ENCODE measurements around the gene LGALS3. TPM values are rescaled to one million over a fixed set of nuclear protein-coding genes. Genes with fewer than 3 reads are reported as not detected.

The LGALS3 gene
- polyA plus RNA-seq, 1 donor (not counting 4 experiments of a cell fraction or from before 2014, with no cell fraction given): 193 TPM

GRCh38 chr14:55142466-55142865 is 13.4 kb downstream of the LGALS3 start:
- no peak overlapping the region for H3K9ac ChIP-seq (ENCODE audit: control insufficient read depth, extremely low read depth, insufficient read depth, low read length)
- no peak for FAIRE-seq
- H3K36me3 ChIP-seq (ENCODE audit: control insufficient read depth in 2 of 2, extremely low read depth in 1 of 2, insufficient read depth in 2 of 2, low read length in 2 of 2): peaks cover 40 to 71% of the 10 kb centered on the region in 2 experiments
- H3K9me3 ChIP-seq (ENCODE audit: control insufficient read depth, low read depth, low read length): no peaks in the 10 kb centered on the region
- no peak for DNase-seq (ENCODE audit: low read depth, low spot score)
- peaks cover 1% of the 10 kb centered on the region for H3K4me1 ChIP-seq (ENCODE audit: control insufficient read depth, extremely low read depth, insufficient read depth, low read length)
- H2AFZ ChIP-seq (ENCODE audit: control insufficient read depth, low read length): no peak overlapping the region
- peaks cover 6% of the 10 kb centered on the region for H4K20me1 ChIP-seq (ENCODE audit: control insufficient read depth, extremely low read depth, insufficient read depth, low read length)
- H3K27me3 ChIP-seq (ENCODE audit: control insufficient read depth, extremely low read depth, insufficient read depth, low read length): no peaks in the 10 kb centered on the region
- no peak overlapping the region for H3K27ac ChIP-seq (ENCODE audit: control insufficient read depth, insufficient read depth, low read length)
- TF ChIP-seq EZH2 (IDR thresholded peaks at IDR 0.05; ENCODE audit: low read length) (no peak), CTCF (optimal IDR thresholded peaks at IDR 0.05 in 1 of 3, IDR thresholded peaks at IDR 0.05 in 1 of 3, conservative IDR thresholded peaks at IDR 0.05 in 1 of 3; ENCODE audit: extremely low read depth in 1 of 3, insufficient read depth in 2 of 3, low read length in 3 of 3) (no peak)
- H3K9me1 ChIP-seq (ENCODE audit: control insufficient read depth, extremely low read depth, insufficient read depth, low read length): peaks cover 4% of the 10 kb centered on the region
- no peak overlapping the region for H3K4me2 ChIP-seq (ENCODE audit: control insufficient read depth, extremely low read depth, insufficient read depth, low read depth, low read length)
- dilution Hi-C loops (cut with MboI; ENCODE audit: extremely low pct_ligation_motif_present, low sequenced_read_pairs): no loop called here
- H3K79me2 ChIP-seq (ENCODE audit: control insufficient read depth, insufficient read depth, low read length): peaks cover 13% of the 10 kb centered on the region
- H3K4me3 ChIP-seq (ENCODE audit: control insufficient read depth in 2 of 3, extremely low read depth in 1 of 3, insufficient read depth in 2 of 3, low read depth in 1 of 3, low read length in 3 of 3): no peak overlapping the region

- peaks cover 3% of the 10 kb centered on the region for H4K20me1 ChIP-seq (ENCODE audit: control insufficient read depth, extremely low read depth, insufficient read depth, low read length)
- H3K36me3 ChIP-seq (ENCODE audit: control insufficient read depth in 2 of 2, extremely low read depth in 1 of 2, insufficient read depth in 2 of 2, low read length in 2 of 2): peaks cover 14 to 48% of the 10 kb centered on the region in 2 experiments
- no peaks in the 10 kb centered on the region for H3K79me2 ChIP-seq (ENCODE audit: control insufficient read depth, insufficient read depth, low read length)
- no peaks in the 10 kb centered on the region for H3K9me3 ChIP-seq (ENCODE audit: control insufficient read depth, low read depth, low read length)
- TF ChIP-seq CTCF (optimal IDR thresholded peaks at IDR 0.05 in 1 of 3, IDR thresholded peaks at IDR 0.05 in 1 of 3, conservative IDR thresholded peaks at IDR 0.05 in 1 of 3; ENCODE audit: extremely low read depth in 1 of 3, insufficient read depth in 2 of 3, low read length in 3 of 3) (no peak), EZH2 (IDR thresholded peaks at IDR 0.05; ENCODE audit: low read length) (no peak)
- FAIRE-seq (no peak), DNase-seq (ENCODE audit: low read depth, low spot score) (no peak)
- H3K27me3 ChIP-seq (ENCODE audit: control insufficient read depth, extremely low read depth, insufficient read depth, low read length): no peaks in the 10 kb centered on the region
- no peaks in the 10 kb centered on the region for H3K4me1 ChIP-seq (ENCODE audit: control insufficient read depth, extremely low read depth, insufficient read depth, low read length)
- dilution Hi-C loops (cut with MboI; ENCODE audit: extremely low pct_ligation_motif_present, low sequenced_read_pairs): no loop called here
- H3K4me2 ChIP-seq (ENCODE audit: control insufficient read depth, extremely low read depth, insufficient read depth, low read depth, low read length): no peak overlapping the region
- H3K4me3 ChIP-seq (ENCODE audit: control insufficient read depth in 2 of 3, extremely low read depth in 1 of 3, insufficient read depth in 2 of 3, low read depth in 1 of 3, low read length in 3 of 3): no peak overlapping the region
- H3K9ac ChIP-seq (ENCODE audit: control insufficient read depth, extremely low read depth, insufficient read depth, low read length): no peak overlapping the region
- H2AFZ ChIP-seq (ENCODE audit: control insufficient read depth, low read length): no peak overlapping the region
- no peak overlapping the region for H3K27ac ChIP-seq (ENCODE audit: control insufficient read depth, insufficient read depth, low read length)
- H3K9me1 ChIP-seq (ENCODE audit: control insufficient read depth, extremely low read depth, insufficient read depth, low read length): peaks cover 2% of the 10 kb centered on the region
These were observed 17.4 kb downstream of the LGALS3 start for GRCh38 chr14:55146425-55146824.

Data from keratinocyte (primary cell).